ENCODE measurements around the gene LRRC3.
"Not testable (repeated sequence)": the region's sequence is repeated elsewhere in the genome, so short reads cannot be mapped to it uniquely, and the experiment has no call there.

LRRC3 gene

DNA sequence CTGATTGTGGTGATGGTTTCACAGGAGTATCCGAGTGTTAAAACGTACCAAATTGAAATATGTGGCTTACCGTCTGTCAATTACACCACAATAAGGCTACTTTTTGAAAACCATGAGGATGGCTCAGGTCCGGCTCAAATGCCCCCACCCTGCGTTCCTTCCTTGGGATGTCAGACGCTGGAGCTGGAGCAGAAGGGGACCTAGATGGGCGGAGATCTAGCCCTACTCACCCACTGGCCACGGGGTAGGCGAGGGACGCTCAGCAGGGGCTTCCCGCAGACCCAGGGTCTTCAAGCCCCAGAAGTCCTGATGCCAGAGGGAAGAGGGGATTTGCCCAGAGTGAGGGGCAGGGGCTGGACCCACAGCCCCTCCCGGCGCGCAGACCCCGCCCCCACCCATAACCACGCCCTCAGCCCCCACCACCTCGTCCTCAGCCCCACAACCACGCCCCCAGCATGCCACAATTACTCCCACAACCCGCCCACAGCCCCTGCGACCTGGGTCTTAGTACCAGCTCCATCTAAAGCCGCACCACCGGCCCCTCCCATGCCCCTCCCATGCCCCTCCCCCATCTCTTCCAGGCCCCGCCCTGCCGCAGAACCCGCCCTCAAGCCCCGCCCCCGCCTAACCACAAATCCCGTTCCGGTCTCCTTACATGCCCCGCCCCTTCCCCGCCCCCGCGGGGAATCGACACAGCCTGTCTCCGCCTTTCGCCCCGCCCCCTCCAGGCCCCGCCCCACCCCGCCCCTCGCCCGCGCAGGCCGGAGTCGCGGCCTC, at the start of gene LRRC3:
TSS of gene LRRC3 (plus strand) at position 764 of the 777 bp plus-strand sequence. CDS start 1,135 bp downstream, outside the sequence.
- peak; percentile 62 for DNase-seq (ENCODE audit: low read depth)

- no peak for DNase-seq (ENCODE audit: low read depth)
Observed at GRCh38 chr21:44405948-44406872, 49.1 kb upstream of the LRRC3 start.

GRCh38 chr21:44406953-44407352, 48.4 kb upstream of the LRRC3 start:
- DNase-seq (ENCODE audit: low read depth), result no peak

GRCh38 chr21:44407493-44407892, 47.8 kb upstream of the LRRC3 start:
- no peak for DNase-seq (ENCODE audit: low read depth)

DNA sequence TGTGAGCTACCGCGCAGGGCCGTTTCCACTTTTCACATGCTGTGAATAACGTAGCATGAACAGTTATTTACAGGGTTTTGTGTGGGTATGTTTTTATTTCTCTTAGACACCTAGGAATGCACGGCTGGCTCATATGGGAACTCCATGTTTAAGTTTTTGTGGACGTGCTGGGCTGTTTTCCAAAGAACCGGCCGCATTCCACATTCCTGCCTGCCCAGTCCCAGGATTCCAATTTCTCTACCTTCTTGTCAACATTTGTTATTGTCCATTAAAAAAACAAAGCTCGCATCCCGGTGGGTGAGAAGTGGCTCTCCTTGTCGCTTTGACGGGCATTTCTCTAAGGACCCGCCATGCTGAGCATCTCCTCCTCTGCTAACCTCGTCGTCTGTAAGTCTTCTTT, 47.1 kb upstream of the LRRC3 start:
- DNase-seq (ENCODE audit: low read depth), result no peak

DNA sequence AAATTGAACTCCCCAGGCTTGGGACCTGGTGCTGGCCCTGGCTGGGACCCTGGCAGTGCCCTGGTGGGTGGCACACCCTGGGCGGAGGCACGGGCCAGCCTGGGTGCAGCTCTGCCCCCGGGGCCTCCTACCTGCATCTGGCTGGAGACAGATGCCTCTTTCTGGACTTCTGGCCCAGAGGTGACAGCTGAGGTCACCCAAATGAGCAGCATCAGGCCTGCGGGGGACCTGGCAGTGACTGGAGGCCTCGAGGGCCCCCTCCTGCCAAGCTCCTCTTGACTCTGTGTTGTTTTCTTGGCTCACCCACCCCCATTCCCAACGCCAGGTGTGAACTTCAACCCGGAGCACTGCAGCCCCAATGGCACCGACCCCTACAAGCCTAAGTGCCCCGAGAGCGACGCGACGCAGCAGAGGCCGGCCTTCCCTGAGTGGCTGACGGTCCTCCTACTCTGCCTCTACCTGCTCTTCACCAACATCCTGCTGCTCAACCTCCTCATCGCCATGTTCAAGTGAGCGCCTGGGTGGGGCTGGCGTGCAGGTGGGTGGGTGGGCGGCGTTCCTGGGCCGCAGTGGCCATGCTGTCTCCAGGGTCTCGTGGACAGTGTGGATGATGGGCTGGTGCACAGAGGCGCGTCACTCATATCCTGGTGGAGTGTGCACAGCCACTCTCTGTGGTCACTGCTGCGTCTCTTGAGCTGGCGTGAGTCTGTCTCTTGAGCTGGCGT, 41.6 kb upstream of the LRRC3 start:
- no peak for DNase-seq (ENCODE audit: low read depth)

- no peak for DNase-seq (ENCODE audit: low read depth)
Observed at GRCh38 chr21:44414291-44415072, 40.8 kb upstream of the LRRC3 start.

DNA sequence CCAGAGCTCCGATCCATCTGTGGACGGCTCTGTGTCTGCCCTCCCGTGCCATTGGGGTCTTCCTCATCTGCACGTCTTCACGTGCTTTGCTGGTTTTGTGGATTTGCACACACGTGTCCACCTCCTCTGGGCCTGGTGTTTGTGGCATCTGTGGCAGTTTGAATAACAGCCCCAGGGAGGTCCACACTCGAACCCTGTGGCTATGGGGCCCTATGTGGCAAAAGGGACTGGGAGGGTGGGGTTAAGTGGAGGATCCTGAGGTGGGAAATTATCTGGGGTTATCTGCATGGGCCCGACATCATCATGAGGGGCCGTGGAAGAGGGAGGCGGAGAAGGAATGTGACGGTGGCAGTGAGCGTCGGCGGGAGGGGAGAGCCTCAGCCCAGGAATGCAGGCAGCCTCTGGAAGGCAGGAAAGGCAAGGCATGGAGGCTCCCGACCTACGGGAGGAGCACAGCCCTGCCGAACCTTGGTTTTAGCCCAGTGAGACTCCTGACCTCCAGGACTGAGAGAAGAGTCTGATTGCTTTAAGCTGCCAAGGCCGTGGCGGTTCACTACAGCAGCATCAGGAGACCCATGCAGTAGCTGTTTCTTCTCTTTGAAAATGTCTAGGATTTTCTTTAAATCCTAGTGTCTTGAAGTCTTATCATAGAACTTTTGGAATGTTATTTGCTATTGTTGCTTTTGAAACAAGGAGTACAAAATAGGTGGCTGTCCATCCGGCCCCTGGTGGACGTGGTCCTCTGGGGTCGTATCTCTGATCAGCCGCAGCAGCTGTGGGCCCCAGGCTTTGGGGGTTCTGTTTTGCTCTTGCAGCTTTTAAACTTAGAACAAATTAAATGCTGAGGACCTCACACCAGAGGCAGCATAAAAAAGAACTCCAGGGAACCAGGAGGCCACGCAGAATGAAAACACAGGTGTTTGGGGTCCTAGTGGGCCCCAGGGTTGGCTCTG, 40.0 kb upstream of the LRRC3 start:
- no peak for DNase-seq (ENCODE audit: low read depth)

DNA sequence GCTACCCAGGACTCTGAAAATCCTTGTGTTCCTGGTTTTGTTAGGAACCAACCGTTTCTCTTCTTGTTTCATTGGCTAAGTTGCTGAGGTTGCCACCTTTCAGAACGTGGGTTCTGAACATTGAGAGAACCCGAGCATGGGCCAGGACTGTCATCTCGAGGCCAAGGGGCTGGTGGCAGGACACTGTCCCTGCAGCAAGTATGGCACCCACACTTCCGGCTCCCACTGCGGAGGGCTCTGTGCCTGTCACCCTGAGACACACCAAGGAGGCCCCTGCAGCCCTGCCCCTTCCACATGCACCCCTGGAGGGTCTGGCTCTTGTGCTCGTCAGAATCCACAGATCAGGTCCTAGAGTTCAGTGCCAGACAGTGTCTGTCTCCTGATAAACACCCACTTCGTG, 39.1 kb upstream of the LRRC3 start:
- DNase-seq (ENCODE audit: low read depth), result no peak

DNA sequence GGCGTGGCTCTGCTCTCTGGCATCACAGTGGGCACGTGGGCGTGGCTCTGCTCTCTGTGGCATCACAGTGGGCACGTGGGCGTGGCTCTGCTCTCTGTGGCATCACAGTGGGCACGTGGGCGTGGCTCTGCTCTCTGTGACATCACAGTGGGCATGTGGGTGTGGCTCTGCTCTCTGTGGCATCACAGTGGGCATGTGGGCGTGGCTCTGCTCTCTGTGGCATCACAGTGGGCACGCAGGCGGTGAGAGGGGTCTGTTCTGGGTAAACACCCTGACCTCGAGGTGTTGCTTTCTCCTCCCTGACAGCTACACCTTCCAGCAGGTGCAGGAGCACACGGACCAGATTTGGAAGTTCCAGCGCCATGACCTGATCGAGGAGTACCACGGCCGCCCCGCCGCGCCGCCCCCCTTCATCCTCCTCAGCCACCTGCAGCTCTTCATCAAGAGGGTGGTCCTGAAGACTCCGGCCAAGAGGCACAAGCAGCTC, 37.6 kb upstream of the LRRC3 start:
- DNase-seq (ENCODE audit: low read depth), result not testable (repeated sequence)

DNA sequence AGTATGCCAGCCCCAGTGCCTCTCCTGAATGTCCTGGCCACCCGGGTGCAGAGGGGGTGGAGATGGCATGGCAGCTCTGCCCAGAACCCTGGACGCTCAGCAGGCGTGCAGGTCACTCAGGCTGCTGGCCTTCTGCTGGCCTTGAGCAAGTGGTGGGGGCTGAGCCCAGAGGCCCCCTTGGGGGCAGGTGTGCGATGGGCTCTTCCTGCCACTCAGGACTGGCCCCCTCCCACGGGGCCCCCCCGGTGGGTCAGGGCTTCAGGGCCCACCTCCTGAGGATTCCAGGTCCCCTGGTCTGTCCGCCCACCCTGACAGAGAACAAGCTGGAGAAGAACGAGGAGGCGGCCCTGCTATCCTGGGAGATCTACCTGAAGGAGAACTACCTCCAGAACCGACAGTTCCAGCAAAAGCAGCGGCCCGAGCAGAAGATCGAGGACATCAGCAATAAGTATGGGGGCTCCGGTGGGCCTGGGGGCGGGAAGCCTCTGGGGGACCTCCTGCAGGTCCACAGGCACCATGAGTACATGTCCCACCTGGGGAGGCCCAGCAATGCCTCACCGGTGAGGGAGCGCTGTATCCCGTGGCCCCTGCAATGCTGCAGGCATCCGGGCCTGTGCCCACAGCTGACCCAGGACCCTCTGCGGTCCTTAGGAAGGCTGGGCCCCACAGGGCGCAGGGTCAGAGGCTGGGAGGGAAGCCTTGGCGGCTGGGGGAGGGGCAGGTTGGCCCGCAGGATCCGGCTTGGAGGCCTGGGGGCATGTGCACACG, 37.0 kb upstream of the LRRC3 start:
- no peak for DNase-seq (ENCODE audit: low read depth)

- DNase-seq (ENCODE audit: low read depth), result no peak
Observed at GRCh38 chr21:44418876-44419230, 36.5 kb upstream of the LRRC3 start.

DNA sequence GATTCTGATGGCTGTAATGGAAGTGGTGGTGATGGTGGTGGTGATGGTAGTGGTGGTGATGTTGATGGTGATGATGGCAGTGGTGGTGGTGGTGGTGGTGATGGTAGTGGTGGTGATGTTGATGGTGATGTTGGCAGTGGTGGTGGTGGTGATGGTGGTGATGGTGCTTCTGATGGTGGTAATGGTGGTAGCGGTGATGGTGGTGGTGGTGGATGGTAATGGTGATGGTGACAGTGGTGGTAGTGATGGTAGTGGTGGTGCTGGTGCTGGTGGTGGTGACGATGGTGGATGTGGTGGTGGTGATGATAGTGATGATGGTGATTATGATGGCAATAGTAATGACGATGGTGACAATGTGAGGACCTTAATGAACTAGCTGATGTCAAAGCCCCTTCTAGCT, 35.6 kb upstream of the LRRC3 start:
- no peak for DNase-seq (ENCODE audit: low read depth)

DNA sequence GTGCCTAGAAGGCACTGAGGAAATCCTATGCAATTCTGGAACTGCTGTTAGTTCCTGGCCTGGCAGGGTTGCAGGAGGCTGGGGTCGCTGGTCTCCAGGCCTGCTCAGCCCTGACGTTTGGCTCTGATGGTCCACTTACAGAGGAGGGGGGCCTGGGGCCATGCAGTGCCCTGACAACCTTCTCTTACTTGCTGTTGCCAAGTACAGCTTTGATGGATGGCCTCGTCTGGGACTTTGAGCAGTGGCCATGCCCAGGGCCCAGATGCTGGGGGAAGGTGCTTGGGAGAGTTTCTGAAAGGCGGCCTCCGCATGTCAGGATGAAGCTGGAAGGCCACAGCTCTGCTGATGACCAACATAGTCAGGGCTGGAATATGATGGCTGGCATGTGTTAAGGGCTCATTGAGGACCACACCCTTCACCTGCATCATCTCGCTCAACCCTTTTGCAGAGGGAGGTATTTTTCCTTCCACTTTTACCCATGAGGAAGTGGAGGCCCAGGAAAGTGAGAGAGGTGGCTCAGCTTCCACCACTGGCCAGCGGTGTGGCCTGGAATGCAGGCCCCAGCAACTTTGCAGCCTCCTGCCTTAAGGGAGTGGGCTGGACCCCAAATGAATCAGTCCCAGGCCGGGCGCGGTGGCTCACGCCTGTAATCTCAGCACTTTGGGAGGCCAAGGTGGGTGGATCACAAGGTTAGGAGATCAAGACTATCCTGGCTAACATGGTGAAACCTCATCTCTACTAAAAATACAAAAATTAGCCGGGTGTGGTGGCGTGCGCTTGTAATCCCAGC, 34.7 kb upstream of the LRRC3 start:
- no peak for DNase-seq (ENCODE audit: low read depth)

GRCh38 chr21:44421901-44422840, 33.1 kb upstream of the LRRC3 start:
- no peak for DNase-seq (ENCODE audit: low read depth)

DNA sequence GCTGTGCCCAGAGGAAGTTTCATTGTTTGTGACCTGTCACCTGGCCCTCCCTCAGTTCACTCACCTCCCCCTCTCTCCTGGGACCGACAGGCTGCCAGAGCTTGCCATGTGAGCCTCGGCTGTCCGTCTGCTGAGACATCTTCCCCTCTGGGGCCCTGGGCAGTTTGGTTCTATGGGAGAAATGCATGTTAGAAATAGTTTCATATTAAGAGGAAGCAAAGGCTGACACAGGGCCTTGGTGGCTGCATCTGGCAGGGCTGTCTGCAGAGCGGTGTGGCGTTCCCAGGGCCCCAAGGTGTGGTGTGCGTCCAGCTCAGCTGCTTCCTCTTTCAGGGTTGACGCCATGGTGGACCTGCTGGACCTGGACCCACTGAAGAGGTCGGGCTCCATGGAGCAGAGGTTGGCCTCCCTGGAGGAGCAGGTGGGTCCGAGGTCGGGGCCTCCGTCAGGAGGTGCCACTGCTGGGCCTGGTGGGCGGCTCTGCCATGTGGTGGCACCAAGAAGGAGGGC, 31.9 kb upstream of the LRRC3 start:
- DNase-seq (ENCODE audit: low read depth), result no peak

- DNase-seq (ENCODE audit: low read depth), result no peak
Observed at GRCh38 chr21:44423941-44424607, 31.2 kb upstream of the LRRC3 start.

Measured in fibroblast of the conjunctiva (primary cell).